Vagina (tissue), 2 donors: ENCODE data around the gene BEST4. TPM values are rescaled to one million over a fixed set of nuclear protein-coding genes. Genes with fewer than 3 reads are reported as not detected.

Experiments
- DNase-seq, 2 donors: peaks; one replicate each; pipeline ENCODE4 v3.0.0-alpha.2; 2017; ENCODE audit errors: extremely low spot score in 2 of 2
- H3K27ac ChIP-seq: fragments of 200-600 bp; sonication (generic); one replicate; pipeline ENCODE4 v1.5.1; 2019
- H3K27me3 ChIP-seq: fragments of 200-600 bp; sonication (generic); one replicate; pipeline ENCODE4 v1.5.1; 2019
- H3K36me3 ChIP-seq, 2 donors: fragments of 200-600 bp; sonication (generic); one replicate each; pipeline ENCODE4 v1.5.1; 2017 to 2019
- H3K4me1 ChIP-seq: fragments of 200-600 bp; sonication (generic); one replicate; pipeline ENCODE4 v1.5.1; 2019
- H3K4me3 ChIP-seq, 2 donors: fragments of 200-600 bp; sonication (generic); 1 replicate in 1 of 2; 2 replicates in 1 of 2; pipeline ENCODE4 v1.5.1; 2016 to 2019
- H3K9me3 ChIP-seq: fragments of 200-600 bp; sonication (generic); one replicate; pipeline ENCODE4 v1.5.1; 2019
- CTCF ChIP-seq, 3 experiments: fragments of 450-650 bp in 2 of 3; fragments of 200-600 bp in 1 of 3; sonication (generic) in 1 of 3; IDR thresholded peaks; one replicate each; pipeline ENCODE4 v1.5.1; 2017 to 2019; ENCODE audit warnings: antibody characterized with exemption in 3 of 3, mild to moderate bottlenecking in 2 of 3, moderate library complexity in 2 of 3
- POLR2A ChIP-seq, 2 donors: fragments of 450-650 bp; IDR thresholded peaks; one replicate each; pipeline ENCODE4 v1.6.1; 2017; ENCODE audit warnings: antibody characterized with exemption in 2 of 2, mild to moderate bottlenecking in 2 of 2, moderate library complexity in 2 of 2
- POLR2AphosphoS5 ChIP-seq, 2 donors: sonication (generic); formaldehyde crosslinking; IDR thresholded peaks; one replicate each; pipeline ENCODE4 v1.9.0; 2017; ENCODE audit warnings: antibody characterized with exemption in 2 of 2, mild to moderate bottlenecking in 2 of 2, low read depth in 1 of 2; ENCODE audit not compliant: insufficient read depth in 1 of 2
- intact Hi-C: fragments of 100-400 bp; cut with DNase I; formaldehyde crosslinking; loops from one replicate; pipeline ENCODE4 v1.15.1; 2023
- total RNA-seq: library from RNA; depleted of rRNA; stranded (reverse); fragments of >200 nt; gene quantifications from one replicate; pipeline ENCODE4 v1.2.3, GENCODE V29; 2016

BEST4 gene
- total RNA-seq, 1 donor from 2014 or later = not detected

GRCh38 chr1:44760876-44761275 is 27.1 kb downstream of the BEST4 start:
- Histone ChIP-seq H3K27ac (no peak overlapping the region), H3K36me3 (no peaks in the 10 kb centered on the region), H3K27me3 (no peaks in the 10 kb centered on the region), H3K9me3 (no peaks in the 10 kb centered on the region), H3K4me1 (no peaks in the 10 kb centered on the region), H3K4me3 (no peak overlapping the region)
- DNase-seq = no peak
- intact Hi-C loops = no loop called here
- TF ChIP-seq CTCF (IDR thresholded peaks at IDR 0.05) (no peak), POLR2AphosphoS5 (IDR thresholded peaks at IDR 0.05; ENCODE audit: insufficient read depth in 1 of 2, low read depth in 1 of 2) (no peak), POLR2A (IDR thresholded peaks at IDR 0.05) (no peak)

GRCh38 chr1:44759077-44759476 is 28.9 kb downstream of the BEST4 start:
- Histone ChIP-seq H3K27me3 (no peaks in the 10 kb centered on the region), H3K9me3 (no peaks in the 10 kb centered on the region), H3K4me3 (no peak overlapping the region), H3K4me1 (no peaks in the 10 kb centered on the region), H3K27ac (no peak overlapping the region), H3K36me3 (no peaks in the 10 kb centered on the region)
- intact Hi-C loops = no loop called here
- TF ChIP-seq CTCF (IDR thresholded peaks at IDR 0.05) (no peak), POLR2AphosphoS5 (IDR thresholded peaks at IDR 0.05; ENCODE audit: insufficient read depth in 1 of 2, low read depth in 1 of 2) (no peak), POLR2A (IDR thresholded peaks at IDR 0.05) (no peak)
- no peak for DNase-seq

- Histone ChIP-seq H3K27ac (no peak overlapping the region), H3K4me3 (no peak overlapping the region), H3K9me3 (no peaks in the 10 kb centered on the region), H3K36me3 (no peaks in the 10 kb centered on the region), H3K27me3 (no peaks in the 10 kb centered on the region), H3K4me1 (no peaks in the 10 kb centered on the region)
- no peak for DNase-seq
- TF ChIP-seq POLR2AphosphoS5 (IDR thresholded peaks at IDR 0.05; ENCODE audit: insufficient read depth in 1 of 2, low read depth in 1 of 2) = no peak
- no peak for TF ChIP-seq POLR2A (IDR thresholded peaks at IDR 0.05)
- no peak for TF ChIP-seq CTCF (IDR thresholded peaks at IDR 0.05)
- intact Hi-C loops = no loop called here
Observed at GRCh38 chr1:44757420-44757819, 30.6 kb downstream of the BEST4 start.

GRCh38 chr1:44747878-44748277 is 40.1 kb downstream of the BEST4 start:
- intact Hi-C loops = no loop called here
- TF ChIP-seq POLR2A (IDR thresholded peaks at IDR 0.05) = no peak
- no peak for TF ChIP-seq CTCF (IDR thresholded peaks at IDR 0.05)
- no peak for TF ChIP-seq POLR2AphosphoS5 (IDR thresholded peaks at IDR 0.05; ENCODE audit: insufficient read depth in 1 of 2, low read depth in 1 of 2)

GRCh38 chr1:44743211-44743610 is 44.8 kb downstream of the BEST4 start:
- H3K4me3 ChIP-seq = no peak overlapping the region
- DNase-seq = no peak
- H3K36me3 ChIP-seq = no peaks in the 10 kb centered on the region
- TF ChIP-seq POLR2A (IDR thresholded peaks at IDR 0.05) (no peak), POLR2AphosphoS5 (IDR thresholded peaks at IDR 0.05; ENCODE audit: insufficient read depth in 1 of 2, low read depth in 1 of 2) (no peak), CTCF (IDR thresholded peaks at IDR 0.05) (no peak)
- H3K27ac ChIP-seq = no peak overlapping the region
- no peaks in the 10 kb centered on the region for H3K27me3 ChIP-seq
- intact Hi-C loops = no loop called here
- no peaks in the 10 kb centered on the region for H3K9me3 ChIP-seq
- peaks cover 8% of the 10 kb centered on the region for H3K4me1 ChIP-seq

More at GRCh38 chr1:44747878-44748277, 40.1 kb downstream of the BEST4 start:
- no peaks in the 10 kb centered on the region for H3K4me1 ChIP-seq
- no peaks in the 10 kb centered on the region for H3K27me3 ChIP-seq
- DNase-seq = no peak
- no peaks in the 10 kb centered on the region for H3K36me3 ChIP-seq
- no peaks in the 10 kb centered on the region for H3K9me3 ChIP-seq
- no peak overlapping the region for H3K4me3 ChIP-seq
- no peak overlapping the region for H3K27ac ChIP-seq
